K562 (cell line): ENCODE results near the gene DHX40. TPM values are rescaled to one million over a fixed set of nuclear protein-coding genes. Genes with fewer than 3 reads are reported as not detected.

ENCODE experiments used
- ATAC-seq: fragments of 200-7000 bp; cut with Tn5 transposase; 3 replicates; pipeline ENCODE4 v1.9.1; 2020; ENCODE audit warnings: moderate library complexity
- BruUV-seq: library from RNA; stranded (reverse); fragments of 400-500 nt; replicated peaks from 2 replicates; lab custom pipeline; 2021; lab: Mats Ljungman, UMichigan
- CTCF ChIA-PET: fragments of 300-600 bp; formaldehyde crosslinking; extraction: SDS; loops from one replicate; lab custom pipeline; 2021; ENCODE audit warnings: low intra/inter-chr PET ratio; lab: Yijun Ruan, JAX
- POLR2A ChIA-PET: fragments of 300-600, 350-650 bp; sonication (Branson Sonifier 250); formaldehyde crosslinking; extraction: SDS; loops from one replicate; lab custom pipeline; 2021; ENCODE audit warnings: antibody characterized with exemption, inconsistent platforms; lab: Yijun Ruan, JAX
- DNase-seq, 4 experiments: peaks; one replicate each; pipeline versions ENCODE4 v3.0.0 to v3.0.0-alpha.2; 2011 to 2018; ENCODE audit warnings: low spot score in 3 of 4, mixed read lengths in 3 of 4; ENCODE audit errors: extremely low read depth in 1 of 4
- FAIRE-seq: peaks from 2 replicates; lab custom pipeline; 2011; peaks lifted over from hg19 to GRCh38; lab: Jason Lieb, UNC
- H2AFZ ChIP-seq: 2 replicates; pipeline ENCODE4 v1.6.0; 2011; ENCODE audit warnings: low read depth, low read length, control low read depth, inconsistent platforms
- H3K27ac ChIP-seq: fragments of 200-600 bp; 3 replicates; pipeline ENCODE4 v1.8.0; 2011; ENCODE audit warnings: low read depth, mild to moderate bottlenecking, control low read depth, inconsistent platforms, low read length, moderate library complexity, mixed read lengths; ENCODE audit errors: extremely low read depth
- H3K27me3 ChIP-seq, 2 experiments: fragments of 300-600 bp in 1 of 2; 2 replicates in 1 of 2; 3 replicates in 1 of 2; pipeline versions ENCODE4 v1.6.0 to v1.8.0; 2011; ENCODE audit warnings: inconsistent platforms in 2 of 2, low read length in 2 of 2, mild to moderate bottlenecking in 1 of 2, mixed read lengths in 1 of 2, moderate library complexity in 1 of 2; ENCODE audit not compliant: control insufficient read depth in 2 of 2, insufficient read depth in 2 of 2
- H3K36me3 ChIP-seq: fragments of 300-600 bp; 3 replicates; pipeline ENCODE4 v1.8.0; 2011; ENCODE audit warnings: mild to moderate bottlenecking, low read length, inconsistent platforms; ENCODE audit not compliant: control insufficient read depth, insufficient read depth
- H3K4me1 ChIP-seq, 2 experiments: fragments of 200-600 bp in 1 of 2; replicated peaks in 1 of 2; 2 replicates in 1 of 2; 3 replicates in 1 of 2; pipeline versions ENCODE4 v1.5.1 to v1.8.0; 2011; ENCODE audit warnings: inconsistent platforms in 2 of 2, low read length in 2 of 2, mild to moderate bottlenecking in 1 of 2, mixed read lengths in 1 of 2, moderate library complexity in 1 of 2; ENCODE audit not compliant: control insufficient read depth in 2 of 2, insufficient read depth in 2 of 2
- H3K4me2 ChIP-seq: 2 replicates; pipeline ENCODE4 v1.6.1; 2011; ENCODE audit warnings: low read length, control low read depth, inconsistent platforms, mixed read lengths; ENCODE audit not compliant: insufficient read depth
- H3K4me3 ChIP-seq: fragments of 200-600 bp; sonication (generic), shearing (Covaris generic); 2 replicates; pipeline ENCODE4 v1.5.1; 2016; ENCODE audit warnings: control low read depth, inconsistent platforms
- H3K79me2 ChIP-seq: fragments of 200-600 bp; 3 replicates; pipeline ENCODE4 v1.8.0; 2011; ENCODE audit warnings: low read length, inconsistent platforms; ENCODE audit not compliant: control insufficient read depth, insufficient read depth
- H3K9ac ChIP-seq, 2 experiments: 2 replicates each; pipeline versions ENCODE4 v1.6.0 to v1.6.1; 2011; ENCODE audit warnings: low read depth in 2 of 2, low read length in 2 of 2, control low read depth in 1 of 2, inconsistent platforms in 1 of 2, mild to moderate bottlenecking in 1 of 2, mixed read lengths in 1 of 2; ENCODE audit not compliant: insufficient read depth in 1 of 2
- H3K9me1 ChIP-seq: one replicate; pipeline ENCODE4 v1.6.0; 2011; ENCODE audit warnings: inconsistent platforms, mild to moderate bottlenecking, low read length, moderate library complexity; ENCODE audit not compliant: control insufficient read depth, insufficient read depth
- H3K9me3 ChIP-seq: replicated peaks from 2 replicates; pipeline ENCODE4 v1.5.1; 2011; ENCODE audit warnings: low read depth, low read length, inconsistent platforms; ENCODE audit not compliant: control insufficient read depth, insufficient read depth
- H4K20me1 ChIP-seq: replicated peaks from 2 replicates; pipeline ENCODE4 v1.6.1; 2011; ENCODE audit warnings: low read length, inconsistent platforms, mixed read lengths; ENCODE audit not compliant: control insufficient read depth, insufficient read depth
- TRIM24 ChIP-seq, 2 experiments: fragments of 450-650 bp; IDR thresholded peaks; 2 replicates each; pipeline ENCODE4 v1.6.1; 2016
- WGBS: fragments of 100-300 bp; shearing (Covaris generic); methylation state at CpG from one replicate; pipeline ENCODE4 v1.1.6; 2016; ENCODE audit warnings: low coverage, mixed read lengths; ENCODE audit not compliant: insufficient coverage; ENCODE audit errors: missing lambda C conversion rate; 5-methylcytosine and 5-hydroxymethylcytosine counted together
- in situ Hi-C: fragments of 300-500 bp; cut with MboI; formaldehyde crosslinking; loops from 4 replicates; pipeline ENCODE4 v1.15.0; 2018; ENCODE audit warnings: inconsistent platforms, mixed read lengths
- intact Hi-C: fragments of 100-400 bp; cut with micrococcal nuclease; formaldehyde crosslinking; loops from 2 replicates; pipeline ENCODE4 v1.14.2; 2022
- polyA plus RNA-seq, 8 experiments: library from polyadenylated mRNA; depleted of rRNA in 4 of 8; stranded (reverse) in 5 of 8; unstranded in 3 of 8; fragments of >200 nt; fragmentation: Nextera tagmentation in 2 of 8; fragmentation: Illumina TruSeq in 1 of 8; extraction: Ambion mirVana in 2 of 8; extraction: Trizol in 1 of 8; gene quantifications; 2 replicates each; pipeline versions ENCODE4 v1.2.1 to v1.2.3, GENCODE V29; 2011 to 2014; ENCODE audit warnings: inconsistent platforms in 1 of 8, missing spikeins in 1 of 8
- total RNA-seq, 7 experiments: library from RNA; depleted of rRNA in 6 of 7; stranded (reverse); fragments of >200 nt in 6 of 7; fragmentation: Illumina TruSeq in 2 of 7; extraction: Trizol in 2 of 7; gene quantifications; 2 replicates each; pipeline versions ENCODE4 v1.2.1 to v1.2.3, GENCODE V29; 2011 to 2021; ENCODE audit warnings: low replicate concordance in 1 of 7
- TF ChIP-seq, protein P1 (sequence below): IDR thresholded peaks from 2 replicates; pipeline ENCODE4 v1.6.1; 2012; ENCODE audit warnings: low read depth, low read length, improper control_type of control experiment, borderline replicate concordance
- TF ChIP-seq, protein P2 (sequence below), 3 experiments: IDR thresholded peaks in 2 of 3; conservative IDR thresholded peaks in 1 of 3; 2 replicates each; pipeline ENCODE4 v1.5.1; 2011 to 2012; ENCODE audit warnings: low read length in 3 of 3, mild to moderate bottlenecking in 3 of 3, control low read depth in 2 of 3, improper control_type of control experiment in 1 of 3, inconsistent platforms in 1 of 3, low read depth in 1 of 3, mixed read lengths in 1 of 3, moderate library complexity in 1 of 3; ENCODE audit not compliant: insufficient read depth in 2 of 3

The DHX40 gene
- total and polyA plus RNA-seq, 9 of the 15 experiments (the other 6 are each of a cell fraction or from before 2014, with no cell fraction given) = 7.2 to 38.6 (median 18.7) TPM

DNA sequence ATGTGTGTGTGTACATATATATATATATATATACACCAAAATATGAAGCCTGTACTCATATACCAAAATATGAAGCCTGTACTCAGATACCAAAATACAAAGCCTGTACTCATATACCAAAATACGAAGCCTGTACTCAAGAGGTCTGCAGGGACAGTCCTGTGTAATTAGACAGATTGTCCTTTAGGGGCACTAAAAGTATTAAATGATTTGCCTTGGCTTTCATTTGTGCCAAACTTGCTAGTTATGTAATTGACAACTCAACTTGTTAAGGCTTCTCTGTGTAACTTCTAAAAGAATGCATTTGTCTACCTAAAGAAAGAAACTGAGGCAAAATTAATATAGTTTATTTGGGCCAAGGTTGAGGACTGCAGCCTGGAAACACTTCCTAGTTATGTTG lies 30.8 kb upstream of the DHX40 start:
- DNase-seq = peak in 1 of 4 experiments; percentile 23
- intact Hi-C loops = no loop called here

More for the DNA sequence above, 30.8 kb upstream of the DHX40 start:
- in situ Hi-C loops = no loop called here
- ATAC-seq = peak; percentile 75
- Histone ChIP-seq H3K9ac (no peak overlapping the region), H2AFZ (no peak overlapping the region), H3K4me2 (no peak overlapping the region), H3K27ac (no peak overlapping the region), H3K27me3 (no peaks in the 10 kb centered on the region), H3K9me1 (no peaks in the 10 kb centered on the region), H3K9me3 (no peaks in the 10 kb centered on the region), H3K4me1 (no peaks in the 10 kb centered on the region; a peak in 1 of 5 replicates), H3K36me3 (no peaks in the 10 kb centered on the region), H3K4me3 (no peak overlapping the region), H4K20me1 (no peaks in the 10 kb centered on the region), H3K79me2 (no peaks in the 10 kb centered on the region)
- TF ChIP-seq, protein P1, sequence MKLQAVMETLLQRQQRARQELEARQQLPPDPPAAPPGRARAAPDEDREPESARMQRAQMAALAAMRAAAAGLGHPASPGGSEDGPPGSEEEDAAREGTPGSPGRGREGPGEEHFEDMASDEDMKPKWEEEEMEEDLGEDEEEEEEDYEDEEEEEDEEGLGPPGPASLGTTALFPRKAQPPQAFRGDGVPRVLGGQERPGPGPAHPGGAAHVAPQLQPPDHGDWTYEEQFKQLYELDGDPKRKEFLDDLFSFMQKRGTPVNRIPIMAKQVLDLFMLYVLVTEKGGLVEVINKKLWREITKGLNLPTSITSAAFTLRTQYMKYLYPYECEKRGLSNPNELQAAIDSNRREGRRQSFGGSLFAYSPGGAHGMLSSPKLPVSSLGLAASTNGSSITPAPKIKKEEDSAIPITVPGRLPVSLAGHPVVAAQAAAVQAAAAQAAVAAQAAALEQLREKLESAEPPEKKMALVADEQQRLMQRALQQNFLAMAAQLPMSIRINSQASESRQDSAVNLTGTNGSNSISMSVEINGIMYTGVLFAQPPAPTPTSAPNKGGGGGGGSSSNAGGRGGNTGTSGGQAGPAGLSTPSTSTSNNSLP = 0 out of 2 replicates have a peak, but pooled peaks have one; percentile 57
- TF ChIP-seq, protein P2, sequence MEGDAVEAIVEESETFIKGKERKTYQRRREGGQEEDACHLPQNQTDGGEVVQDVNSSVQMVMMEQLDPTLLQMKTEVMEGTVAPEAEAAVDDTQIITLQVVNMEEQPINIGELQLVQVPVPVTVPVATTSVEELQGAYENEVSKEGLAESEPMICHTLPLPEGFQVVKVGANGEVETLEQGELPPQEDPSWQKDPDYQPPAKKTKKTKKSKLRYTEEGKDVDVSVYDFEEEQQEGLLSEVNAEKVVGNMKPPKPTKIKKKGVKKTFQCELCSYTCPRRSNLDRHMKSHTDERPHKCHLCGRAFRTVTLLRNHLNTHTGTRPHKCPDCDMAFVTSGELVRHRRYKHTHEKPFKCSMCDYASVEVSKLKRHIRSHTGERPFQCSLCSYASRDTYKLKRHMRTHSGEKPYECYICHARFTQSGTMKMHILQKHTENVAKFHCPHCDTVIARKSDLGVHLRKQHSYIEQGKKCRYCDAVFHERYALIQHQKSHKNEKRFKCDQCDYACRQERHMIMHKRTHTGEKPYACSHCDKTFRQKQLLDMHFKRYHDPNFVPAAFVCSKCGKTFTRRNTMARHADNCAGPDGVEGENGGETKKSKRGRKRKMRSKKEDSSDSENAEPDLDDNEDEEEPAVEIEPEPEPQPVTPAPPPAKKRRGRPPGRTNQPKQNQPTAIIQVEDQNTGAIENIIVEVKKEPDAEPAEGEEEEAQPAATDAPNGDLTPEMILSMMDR (IDR thresholded peaks at IDR 0.05 in 2 of 3, conservative IDR thresholded peaks at IDR 0.05 in 1 of 3; ENCODE audit: insufficient read depth in 2 of 3, low read depth in 1 of 3, low read length in 3 of 3) = peak; percentile 27 to 34 (median 29); a peak in 3 of 6 replicates
- no peak for TF ChIP-seq TRIM24 (IDR thresholded peaks at IDR 0.05)
- ChIA-PET POLR2A (no interaction called here), CTCF (no interaction called here)
- WGBS = 42% methylated on average over 1 of the region's 1 CpG
- no TSS peak for BruUV-seq
- FAIRE-seq = no peak
